ENCODE measurements around the gene RBM38.

DNA sequence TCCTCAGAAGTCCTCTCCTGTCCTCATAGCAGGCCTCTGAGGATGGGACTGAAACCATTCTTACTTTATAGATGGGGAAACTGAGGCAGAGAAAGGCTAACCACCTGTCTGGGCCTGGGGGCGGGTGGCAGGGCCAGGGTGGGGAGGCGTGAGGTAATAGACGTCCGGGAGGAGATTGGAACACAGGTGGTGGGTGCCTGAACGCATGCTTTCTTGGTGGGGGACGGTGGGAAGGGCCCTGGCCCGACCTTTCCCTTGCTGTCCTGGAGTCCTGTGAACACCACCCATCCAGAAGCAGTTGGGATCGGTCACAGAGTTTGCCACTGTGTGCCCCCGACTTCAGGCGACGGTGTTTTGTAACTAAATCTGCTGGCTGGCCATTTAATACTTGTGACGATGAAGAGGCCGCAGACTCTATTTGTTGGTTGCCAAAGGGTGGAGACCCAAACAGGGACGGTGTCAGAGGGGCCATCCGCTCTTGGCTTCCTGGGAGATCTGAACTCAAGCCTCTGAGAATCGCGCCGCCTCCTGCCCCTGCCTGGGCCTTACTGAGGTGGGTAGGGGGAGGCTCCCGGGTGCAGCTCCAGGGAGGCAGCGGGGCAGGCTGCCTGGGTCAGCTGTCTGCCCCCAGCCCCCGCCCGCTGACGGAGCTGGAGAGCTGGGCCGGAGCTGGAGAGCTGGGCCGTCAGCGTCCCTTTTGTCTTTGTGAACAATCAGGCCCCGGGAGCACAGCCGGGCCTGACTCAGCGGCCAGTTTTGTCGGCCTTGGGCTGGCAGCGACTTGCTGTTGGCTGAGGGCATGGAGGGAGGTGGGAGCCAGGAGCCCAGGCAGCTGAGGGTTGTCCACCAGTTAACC, 4.1 kb downstream of the RBM38 start:
- TF ChIP-seq, protein P1, sequence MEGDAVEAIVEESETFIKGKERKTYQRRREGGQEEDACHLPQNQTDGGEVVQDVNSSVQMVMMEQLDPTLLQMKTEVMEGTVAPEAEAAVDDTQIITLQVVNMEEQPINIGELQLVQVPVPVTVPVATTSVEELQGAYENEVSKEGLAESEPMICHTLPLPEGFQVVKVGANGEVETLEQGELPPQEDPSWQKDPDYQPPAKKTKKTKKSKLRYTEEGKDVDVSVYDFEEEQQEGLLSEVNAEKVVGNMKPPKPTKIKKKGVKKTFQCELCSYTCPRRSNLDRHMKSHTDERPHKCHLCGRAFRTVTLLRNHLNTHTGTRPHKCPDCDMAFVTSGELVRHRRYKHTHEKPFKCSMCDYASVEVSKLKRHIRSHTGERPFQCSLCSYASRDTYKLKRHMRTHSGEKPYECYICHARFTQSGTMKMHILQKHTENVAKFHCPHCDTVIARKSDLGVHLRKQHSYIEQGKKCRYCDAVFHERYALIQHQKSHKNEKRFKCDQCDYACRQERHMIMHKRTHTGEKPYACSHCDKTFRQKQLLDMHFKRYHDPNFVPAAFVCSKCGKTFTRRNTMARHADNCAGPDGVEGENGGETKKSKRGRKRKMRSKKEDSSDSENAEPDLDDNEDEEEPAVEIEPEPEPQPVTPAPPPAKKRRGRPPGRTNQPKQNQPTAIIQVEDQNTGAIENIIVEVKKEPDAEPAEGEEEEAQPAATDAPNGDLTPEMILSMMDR (IDR thresholded peaks at IDR 0.05) = no peak
- no peak for TF ChIP-seq POLR2A (IDR thresholded peaks at IDR 0.05)

Measured in testis (tissue), 2 donors.